HG03442 (cell line): ENCODE measurements around the gene IL21R.

Experiments used
- ATAC-seq: cut with Tn5 transposase; IDR thresholded peaks from one replicate; pipeline ENCODE4 v1.9.1; 2021; ENCODE audit warnings: mild to moderate bottlenecking, moderate library complexity; ENCODE audit not compliant: unreplicated experiment

Gene IL21R

GRCh38 chr16:27401768-27402568 lies at the start of gene IL21R:
Gene IL21R, plus strand, starts transcription at chr16:27402174. Its CDS starts 27,898 bp downstream, at chr16:27430072.
- peak; percentile 58 for ATAC-seq

- ATAC-seq, result no peak
Observed at GRCh38 chr16:27353853-27354252, 48.1 kb upstream of the IL21R start.

GRCh38 chr16:27355610-27356009 lies 46.4 kb upstream of the IL21R start:
- ATAC-seq, result no peak

- no peak for ATAC-seq
Observed at GRCh38 chr16:27356794-27357193, 45.2 kb upstream of the IL21R start.

- no peak for ATAC-seq
Observed at GRCh38 chr16:27359051-27359450, 42.9 kb upstream of the IL21R start.

- no peak for ATAC-seq
Observed at GRCh38 chr16:27359615-27360014, 42.4 kb upstream of the IL21R start.

GRCh38 chr16:27361987-27362386 lies 40.0 kb upstream of the IL21R start:
- ATAC-seq, result no peak

GRCh38 chr16:27362570-27363245 lies 39.3 kb upstream of the IL21R start:
- no peak for ATAC-seq

GRCh38 chr16:27363246-27363632 lies 38.7 kb upstream of the IL21R start:
- no peak for ATAC-seq

GRCh38 chr16:27363797-27364196 lies 38.2 kb upstream of the IL21R start:
- ATAC-seq, result no peak

GRCh38 chr16:27364493-27365141 lies 37.4 kb upstream of the IL21R start:
- ATAC-seq, result no peak

- ATAC-seq, result no peak
Observed at GRCh38 chr16:27365142-27366089, 36.6 kb upstream of the IL21R start.

- ATAC-seq, result no peak
Observed at GRCh38 chr16:27366687-27367460, 35.1 kb upstream of the IL21R start.

- ATAC-seq, result peak; percentile 67
Observed at GRCh38 chr16:27367461-27368357, 34.3 kb upstream of the IL21R start.

- ATAC-seq, result no peak
Observed at GRCh38 chr16:27368358-27368722, 33.6 kb upstream of the IL21R start.

GRCh38 chr16:27369806-27370205 lies 32.2 kb upstream of the IL21R start:
- ATAC-seq, result no peak

- no peak for ATAC-seq
Observed at GRCh38 chr16:27370318-27370717, 31.7 kb upstream of the IL21R start.

GRCh38 chr16:27373312-27373711 lies 28.7 kb upstream of the IL21R start:
- ATAC-seq, result no peak

- ATAC-seq, result peak; percentile 23
Observed at GRCh38 chr16:27374221-27374803, 27.7 kb upstream of the IL21R start.
